Peyer's patch (tissue), 4 donors: Measurements from ENCODE around the gene HRH3.

ENCODE experiments used
- CTCF ChIP-seq, 6 experiments: fragments of 450-650 bp in 4 of 6; fragments of 200-600 bp in 2 of 6; sonication (generic) in 1 of 6; IDR thresholded peaks; one replicate each; pipeline ENCODE4 v1.5.1; 2017 to 2019; ENCODE audit warnings: antibody characterized with exemption in 6 of 6, mild to moderate bottlenecking in 3 of 6, moderate library complexity in 1 of 6
- POLR2A ChIP-seq, 2 donors: fragments of 450-650 bp; IDR thresholded peaks; one replicate each; pipeline ENCODE4 v1.5.1; 2017; ENCODE audit warnings: antibody characterized with exemption in 2 of 2, mild to moderate bottlenecking in 2 of 2, moderate library complexity in 2 of 2

- no peak for TF ChIP-seq CTCF (IDR thresholded peaks at IDR 0.05)
- no peak for TF ChIP-seq POLR2A (IDR thresholded peaks at IDR 0.05)
Measured at GRCh38 chr20:62214067-62214466, 6.0 kb downstream of the HRH3 start.
